ENCODE results near the gene TMEM14C.
A peak's percentile ranks its signal among the peaks of the same experiment; 100 is the strongest.

TMEM14C gene

DNA sequence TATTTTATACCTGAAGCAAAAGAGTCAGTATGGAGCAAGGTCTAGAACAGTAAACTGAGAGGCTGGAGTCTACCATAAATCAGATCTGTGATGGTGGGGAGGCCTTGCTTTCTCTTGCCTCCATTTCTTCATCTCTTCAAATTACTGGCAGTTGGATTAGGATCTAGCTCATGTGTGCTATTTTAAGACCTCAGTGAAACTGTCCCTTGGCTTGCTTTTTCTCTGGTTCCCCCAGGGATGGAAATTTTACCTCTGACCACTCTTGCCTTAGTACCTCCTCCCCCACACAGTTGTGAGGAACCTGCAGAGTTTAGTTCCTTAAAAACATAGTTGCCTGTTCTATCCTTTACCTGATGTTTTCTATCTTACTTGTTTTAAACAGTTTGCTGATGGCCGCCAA is 33.2 kb downstream of the TMEM14C start:
- H3K27ac ChIP-seq = no peak overlapping the region

DNA sequence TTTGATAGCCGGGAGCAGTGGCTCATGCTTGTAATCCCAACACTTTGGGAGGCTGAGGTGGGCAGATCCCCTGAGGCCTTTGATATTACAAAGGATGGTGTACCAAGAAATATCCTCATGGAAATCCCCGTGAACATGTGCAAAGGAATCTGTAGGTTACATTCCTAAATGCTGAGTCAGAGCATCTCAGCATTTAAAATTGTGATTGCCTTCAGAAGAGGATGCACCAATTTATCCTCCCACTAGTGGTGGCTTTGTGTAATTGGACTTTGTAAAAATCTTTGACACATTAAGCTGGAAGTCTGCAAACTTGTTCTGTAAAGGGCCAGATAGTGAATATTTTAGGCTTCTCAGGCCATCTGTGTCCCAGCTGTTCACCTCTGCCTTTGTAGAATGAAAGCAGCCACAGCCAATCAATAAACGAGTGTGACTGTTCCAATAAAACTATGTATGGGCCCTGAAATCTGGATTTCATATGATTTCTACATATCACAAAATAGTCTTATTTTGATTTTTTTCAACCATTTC is 36.5 kb downstream of the TMEM14C start:
- TF ChIP-seq, protein P1, sequence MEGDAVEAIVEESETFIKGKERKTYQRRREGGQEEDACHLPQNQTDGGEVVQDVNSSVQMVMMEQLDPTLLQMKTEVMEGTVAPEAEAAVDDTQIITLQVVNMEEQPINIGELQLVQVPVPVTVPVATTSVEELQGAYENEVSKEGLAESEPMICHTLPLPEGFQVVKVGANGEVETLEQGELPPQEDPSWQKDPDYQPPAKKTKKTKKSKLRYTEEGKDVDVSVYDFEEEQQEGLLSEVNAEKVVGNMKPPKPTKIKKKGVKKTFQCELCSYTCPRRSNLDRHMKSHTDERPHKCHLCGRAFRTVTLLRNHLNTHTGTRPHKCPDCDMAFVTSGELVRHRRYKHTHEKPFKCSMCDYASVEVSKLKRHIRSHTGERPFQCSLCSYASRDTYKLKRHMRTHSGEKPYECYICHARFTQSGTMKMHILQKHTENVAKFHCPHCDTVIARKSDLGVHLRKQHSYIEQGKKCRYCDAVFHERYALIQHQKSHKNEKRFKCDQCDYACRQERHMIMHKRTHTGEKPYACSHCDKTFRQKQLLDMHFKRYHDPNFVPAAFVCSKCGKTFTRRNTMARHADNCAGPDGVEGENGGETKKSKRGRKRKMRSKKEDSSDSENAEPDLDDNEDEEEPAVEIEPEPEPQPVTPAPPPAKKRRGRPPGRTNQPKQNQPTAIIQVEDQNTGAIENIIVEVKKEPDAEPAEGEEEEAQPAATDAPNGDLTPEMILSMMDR (conservative IDR thresholded peaks at IDR 0.05) = peak; percentile 38; the same call in 1 of the 2 replicates
- no peak overlapping the region for H3K27ac ChIP-seq

More for the DNA sequence above, 33.2 kb downstream of the TMEM14C start:
- TF ChIP-seq, protein P1 (conservative IDR thresholded peaks at IDR 0.05) = no peak

DNA sequence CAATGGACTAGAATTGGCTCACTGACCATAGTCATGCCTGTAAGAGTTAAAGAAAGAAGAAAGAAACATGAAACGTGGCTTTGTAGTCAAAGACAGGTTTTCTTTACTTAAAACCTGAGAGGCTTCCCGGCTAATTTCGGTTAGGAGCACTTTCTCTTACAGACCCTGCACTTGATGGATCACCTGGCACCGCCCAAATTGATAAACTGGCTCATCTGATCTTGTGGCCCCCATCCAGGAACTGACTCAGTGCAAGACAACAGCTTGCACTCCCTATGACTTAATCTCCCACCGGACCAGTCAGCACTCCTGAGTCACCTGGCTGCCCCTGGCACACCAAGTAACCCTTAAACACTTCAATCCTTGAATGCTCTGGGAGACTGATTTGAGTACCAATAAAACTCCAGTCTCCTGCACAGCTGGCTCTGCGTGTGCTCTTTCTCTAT is 37.0 kb downstream of the TMEM14C start:
- H3K27ac ChIP-seq = no peak overlapping the region
- TF ChIP-seq, protein P1 (conservative IDR thresholded peaks at IDR 0.05) = no peak

DNA sequence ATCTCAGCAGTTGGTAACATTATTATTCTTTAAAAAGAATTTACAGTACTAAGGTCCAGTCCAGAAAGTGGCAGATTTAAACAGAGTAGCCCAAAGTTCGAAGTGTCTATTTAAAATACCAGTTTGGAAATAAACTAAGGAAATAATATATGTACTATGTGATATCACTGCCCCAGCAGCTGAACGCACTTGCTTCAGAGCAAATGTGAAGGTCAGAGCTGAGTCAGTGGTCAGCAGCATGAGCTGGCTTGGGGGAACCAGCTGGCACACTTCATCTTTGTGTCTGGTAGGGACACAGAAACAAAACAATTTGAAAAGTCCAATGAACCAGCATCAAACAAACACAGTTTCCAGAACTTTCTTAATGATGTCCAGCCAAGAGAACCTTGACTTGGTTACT is 40.1 kb downstream of the TMEM14C start:
- H3K27ac ChIP-seq = no peak overlapping the region
- TF ChIP-seq, protein P1 (conservative IDR thresholded peaks at IDR 0.05) = no peak

DNA sequence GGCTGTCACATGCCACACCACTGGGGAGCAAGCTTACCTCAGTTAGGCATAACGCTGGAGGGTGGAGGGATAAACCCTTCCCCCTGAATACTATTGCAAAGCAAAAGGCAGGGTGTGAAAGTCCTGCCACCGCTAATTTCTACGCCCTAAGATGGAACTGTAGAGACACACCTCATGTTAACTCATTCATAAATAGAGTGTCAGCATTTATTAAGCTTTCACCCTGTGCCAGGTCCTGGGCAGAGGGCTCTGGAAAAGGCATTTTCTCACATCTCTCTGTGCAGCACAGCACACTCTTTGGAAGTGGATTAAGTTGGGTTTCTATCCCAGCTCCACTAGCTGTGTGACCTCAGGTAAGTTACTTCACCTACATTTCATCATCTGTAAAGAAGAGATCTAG is 46.5 kb downstream of the TMEM14C start:
- no peak overlapping the region for H3K27ac ChIP-seq

DNA sequence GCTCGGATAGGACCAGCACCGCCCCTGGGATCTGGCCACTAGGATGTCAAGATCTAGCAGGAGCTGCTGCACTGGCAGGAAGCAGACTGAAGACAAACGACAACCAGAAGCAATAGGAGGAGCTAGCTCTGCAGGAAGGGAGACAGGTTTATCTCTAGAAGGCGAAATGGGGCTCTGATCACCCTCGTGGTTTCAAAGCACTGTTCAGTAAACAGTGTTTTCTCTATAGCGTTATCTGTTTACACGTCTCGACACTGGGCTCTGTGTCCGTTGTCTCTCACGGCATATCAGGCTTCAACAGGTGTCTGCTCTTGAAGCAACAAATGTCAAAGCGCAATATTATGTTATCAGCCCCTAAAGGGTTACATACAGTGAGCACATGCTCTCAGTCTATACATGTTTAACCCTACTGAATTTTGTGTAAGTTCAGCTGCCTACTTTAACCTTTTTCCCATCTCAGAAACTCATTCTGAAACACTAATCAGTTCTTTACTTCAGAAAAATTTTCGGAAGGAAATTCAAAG is 48.6 kb downstream of the TMEM14C start:
- TF ChIP-seq, protein P1 (conservative IDR thresholded peaks at IDR 0.05) = no peak

More for the DNA sequence above, 46.5 kb downstream of the TMEM14C start:
- TF ChIP-seq, protein P1 (conservative IDR thresholded peaks at IDR 0.05) = no peak

DNA sequence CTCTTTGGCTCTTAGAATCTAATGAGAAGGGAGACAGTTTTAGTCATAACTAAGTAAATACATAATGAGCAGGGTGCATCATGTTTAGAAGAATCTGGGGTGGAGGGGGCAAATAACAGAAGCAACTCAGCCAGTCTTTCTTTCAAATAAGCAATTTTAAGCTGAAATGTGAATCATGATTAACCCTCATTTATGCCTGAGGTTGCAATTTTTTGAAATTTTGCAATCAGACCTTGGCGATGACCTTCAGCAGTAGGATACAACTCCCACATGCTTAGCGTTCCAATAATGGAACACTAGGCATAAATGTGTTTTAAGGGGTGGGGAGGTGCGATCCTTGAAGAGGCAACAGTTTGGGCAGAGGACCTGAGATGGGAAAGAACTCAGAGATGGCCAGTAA is 55.4 kb downstream of the TMEM14C start:
- no peak overlapping the region for H3K27ac ChIP-seq
- TF ChIP-seq, protein P1 (conservative IDR thresholded peaks at IDR 0.05) = no peak

More for the DNA sequence above, 48.6 kb downstream of the TMEM14C start:
- no peak overlapping the region for H3K27ac ChIP-seq

All from VCaP (cell line).